NCI-H1436 (cell line): Measurements from ENCODE around the gene SMARCA2.

Experiments
- DNase-seq: peaks from one replicate; lab custom pipeline; 2025; lab: John Stamatoyannopoulos, UW

The SMARCA2 gene

GRCh38 chr9:2015581-2016407 lies 647 bp downstream of the SMARCA2 start:
- peak; percentile 19 for DNase-seq

DNA sequence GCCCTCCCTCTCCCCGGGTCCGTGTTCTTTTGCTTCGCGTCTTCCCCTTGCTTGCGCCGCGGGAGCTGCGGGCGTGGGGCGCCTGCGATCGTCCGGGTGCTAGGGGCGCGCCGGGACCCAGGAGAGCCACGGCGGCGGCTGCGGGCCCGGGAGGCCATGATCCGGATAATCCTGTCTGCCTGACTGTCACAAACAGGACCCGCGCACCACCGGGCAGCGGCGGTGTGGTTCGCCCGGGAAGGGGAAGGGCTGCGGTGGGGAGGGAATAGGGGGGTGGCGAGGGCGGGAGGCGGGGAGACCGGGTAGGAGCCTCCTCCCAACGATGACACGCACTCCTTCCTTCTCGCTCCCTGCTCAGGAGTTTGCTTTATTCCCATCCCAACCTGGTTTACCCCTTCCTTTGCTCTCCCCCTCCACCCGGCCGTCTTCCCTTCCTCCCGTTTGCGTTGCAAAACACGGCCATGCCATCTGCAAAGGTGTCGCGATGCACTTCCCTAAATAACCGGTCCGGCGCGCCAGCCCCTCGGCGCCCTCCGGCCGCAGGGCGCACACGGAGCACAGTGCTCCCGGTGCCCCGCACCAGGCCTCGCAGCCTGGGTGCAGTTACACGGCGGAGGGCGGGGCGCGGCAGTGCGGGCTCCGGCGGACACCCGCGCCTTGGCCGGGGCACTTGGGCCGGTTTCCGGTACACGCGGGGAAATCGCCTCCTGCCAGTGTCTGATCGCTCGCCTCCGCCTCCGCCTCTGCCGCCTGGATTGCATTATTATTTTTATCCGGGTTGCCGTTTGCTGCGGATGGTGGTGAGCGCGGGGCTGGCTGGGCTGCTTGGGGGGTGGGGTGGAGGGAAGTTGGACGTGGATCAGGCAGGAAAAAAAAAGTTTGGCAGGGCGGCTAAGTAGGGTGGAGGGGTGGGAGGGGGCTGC lies 1.5 kb downstream of the SMARCA2 start:
- no peak for DNase-seq

GRCh38 chr9:2017331-2018161 lies 2.4 kb downstream of the SMARCA2 start:
- peak; percentile 30 for DNase-seq

GRCh38 chr9:2018162-2018643 lies 3.1 kb downstream of the SMARCA2 start:
- DNase-seq, result no peak

DNA sequence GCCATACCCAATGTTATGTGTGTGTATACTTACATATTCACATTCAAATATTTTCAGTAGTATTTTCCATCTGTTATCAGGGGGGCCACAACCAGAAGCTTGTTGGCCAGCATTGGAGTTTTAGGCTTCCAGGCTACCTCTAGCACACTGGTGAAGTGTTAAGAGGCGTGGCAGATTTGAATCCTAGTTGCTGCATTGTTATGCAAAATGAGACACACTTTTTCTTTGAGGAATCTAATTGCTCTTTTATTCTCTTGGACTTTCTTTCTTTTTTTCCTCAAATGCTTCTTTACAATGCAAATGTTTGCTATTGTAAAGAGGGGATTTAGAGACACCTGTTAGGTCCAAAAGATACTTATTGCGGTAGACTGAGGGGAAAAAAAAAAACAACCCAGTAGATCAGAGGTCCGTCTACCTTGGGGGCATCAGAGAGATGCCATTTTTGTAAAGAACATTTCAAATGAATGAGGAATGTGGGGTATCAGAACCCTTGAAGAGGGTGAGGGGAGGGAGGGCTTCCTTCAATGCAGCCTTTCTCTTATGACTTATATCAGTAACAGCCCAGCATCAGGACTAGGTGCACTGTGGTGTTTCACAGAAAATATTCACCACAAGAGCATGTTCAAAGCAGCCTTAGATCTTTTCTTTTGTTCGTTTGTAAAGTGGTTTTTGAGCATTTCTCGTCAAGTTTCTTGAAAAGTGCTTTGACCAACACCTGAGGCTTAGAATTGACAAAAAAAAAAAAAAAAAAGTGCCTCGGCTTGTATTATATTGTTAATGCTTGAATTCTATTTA lies 3.8 kb downstream of the SMARCA2 start:
- no peak for DNase-seq

- DNase-seq, result no peak
These were observed 4.6 kb downstream of the SMARCA2 start for GRCh38 chr9:2019723-2020122.

- no peak for DNase-seq
These were observed 6.6 kb downstream of the SMARCA2 start for GRCh38 chr9:2021731-2022130.

- no peak for DNase-seq
These were observed 7.4 kb downstream of the SMARCA2 start for GRCh38 chr9:2022560-2022959.

DNA sequence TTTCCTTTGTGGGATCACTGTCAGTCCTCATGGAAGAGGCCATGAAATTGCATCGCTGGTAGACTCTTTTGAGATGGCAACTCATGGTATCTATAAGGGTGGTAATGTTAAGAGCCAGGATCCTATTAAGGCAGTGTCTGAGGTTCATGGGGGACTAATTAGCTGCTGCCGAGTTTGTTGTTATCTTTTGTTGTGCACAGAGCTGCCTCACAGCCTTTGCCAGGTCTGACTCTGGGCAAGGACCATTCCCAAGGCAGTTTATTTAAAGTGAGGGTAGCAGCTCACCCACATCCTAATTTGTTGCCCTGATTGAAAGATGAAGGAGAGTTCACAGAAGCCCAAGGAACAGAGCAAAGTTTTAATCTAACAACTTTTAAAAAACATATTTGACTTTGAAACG lies 7.9 kb downstream of the SMARCA2 start:
- DNase-seq, result no peak

- DNase-seq, result no peak
These were observed 8.4 kb downstream of the SMARCA2 start for GRCh38 chr9:2023532-2023931.

- no peak for DNase-seq
These were observed 10.0 kb downstream of the SMARCA2 start for GRCh38 chr9:2024888-2025782.

- no peak for DNase-seq
These were observed 11.3 kb downstream of the SMARCA2 start for GRCh38 chr9:2026220-2026997.

DNA sequence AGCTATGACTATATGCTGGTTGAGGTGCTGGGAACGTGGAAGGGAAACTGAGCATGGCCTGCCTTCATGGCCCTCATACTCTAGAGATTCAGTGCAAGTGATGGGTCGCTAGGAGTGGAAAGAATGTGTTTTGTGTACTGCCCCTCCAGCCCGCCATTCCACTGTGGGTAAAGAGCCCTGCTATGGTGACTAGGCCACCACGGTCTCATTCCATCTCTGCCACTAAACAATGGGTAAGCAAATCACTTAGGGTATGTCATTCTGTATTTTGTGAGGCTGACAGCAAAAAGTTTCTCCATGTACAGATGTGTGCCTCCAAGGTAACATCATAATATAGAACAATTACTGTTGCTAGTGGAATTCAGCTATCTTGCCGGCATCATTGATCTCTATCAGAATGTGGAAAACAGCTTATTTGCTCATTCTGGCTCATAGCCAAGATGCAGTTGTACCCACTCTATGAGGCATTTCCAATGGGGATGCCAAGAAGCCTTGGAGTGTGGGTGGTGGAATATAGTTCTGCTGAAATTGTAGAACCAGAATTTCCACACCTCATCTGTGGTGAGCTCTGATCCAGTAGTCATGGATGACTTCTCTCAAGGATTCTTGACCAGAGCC lies 12.5 kb downstream of the SMARCA2 start:
- DNase-seq, result no peak

DNA sequence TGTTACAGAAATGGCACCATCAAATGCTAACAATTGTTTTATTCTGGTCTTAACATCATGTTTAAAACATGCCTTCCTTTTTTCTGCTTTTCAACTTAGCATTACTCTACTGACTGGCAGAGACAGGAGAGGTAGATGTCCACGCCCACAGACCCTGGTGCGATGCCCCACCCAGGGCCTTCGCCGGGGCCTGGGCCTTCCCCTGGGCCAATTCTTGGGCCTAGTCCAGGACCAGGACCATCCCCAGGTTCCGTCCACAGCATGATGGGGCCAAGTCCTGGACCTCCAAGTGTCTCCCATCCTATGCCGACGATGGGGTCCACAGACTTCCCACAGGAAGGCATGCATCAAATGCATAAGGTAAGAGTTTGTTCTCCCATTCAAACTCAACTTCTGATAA lies 13.7 kb downstream of the SMARCA2 start:
- no peak for DNase-seq

GRCh38 chr9:2029666-2030170 lies 14.6 kb downstream of the SMARCA2 start:
- no peak for DNase-seq

DNA sequence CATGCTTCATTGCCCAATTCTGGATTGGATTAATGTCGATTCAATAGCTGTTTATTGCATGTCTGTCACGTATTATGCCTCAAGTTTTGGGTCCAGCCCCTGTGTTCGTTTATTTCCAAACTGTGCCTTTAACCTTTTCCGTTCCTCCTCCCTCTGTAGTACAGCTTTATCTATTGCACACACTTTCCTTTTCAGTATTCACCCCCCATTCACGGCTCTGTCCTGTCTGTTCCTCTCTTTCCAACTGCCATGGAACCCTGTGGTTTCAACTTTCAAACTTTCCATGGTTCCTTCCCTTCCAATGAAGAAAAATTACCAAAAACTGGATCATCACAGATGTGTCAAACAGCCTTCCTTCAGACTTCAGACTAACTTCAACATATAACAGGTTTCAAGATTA lies 17.1 kb downstream of the SMARCA2 start:
- DNase-seq, result no peak

GRCh38 chr9:2036844-2037243 lies 21.7 kb downstream of the SMARCA2 start:
- DNase-seq, result no peak

- no peak for DNase-seq
These were observed 24.4 kb downstream of the SMARCA2 start for GRCh38 chr9:2039294-2040180.
